Activated naive CD8-positive, alpha-beta T cell (primary cell): ENCODE results near the gene EDN2.

Source experiments
- H3K27ac Mint-ChIP-seq: one replicate; pipeline ENCODE4 v1.8.0; 2021; ENCODE audit warnings: mixed read lengths
- H3K27me3 Mint-ChIP-seq: one replicate; pipeline ENCODE4 v1.8.0; 2021; ENCODE audit warnings: mixed read lengths
- H3K36me3 Mint-ChIP-seq: one replicate; pipeline ENCODE4 v1.8.0; 2021; ENCODE audit warnings: mixed read lengths
- H3K4me1 Mint-ChIP-seq: one replicate; pipeline ENCODE4 v1.8.0; 2021; ENCODE audit warnings: low read depth, mixed read lengths
- H3K4me3 Mint-ChIP-seq: one replicate; pipeline ENCODE4 v1.8.0; 2021; ENCODE audit warnings: mild to moderate bottlenecking, mixed read lengths
- H3K9me3 Mint-ChIP-seq: one replicate; pipeline ENCODE4 v1.8.0; 2021; ENCODE audit warnings: low read depth, mixed read lengths

Gene EDN2

DNA sequence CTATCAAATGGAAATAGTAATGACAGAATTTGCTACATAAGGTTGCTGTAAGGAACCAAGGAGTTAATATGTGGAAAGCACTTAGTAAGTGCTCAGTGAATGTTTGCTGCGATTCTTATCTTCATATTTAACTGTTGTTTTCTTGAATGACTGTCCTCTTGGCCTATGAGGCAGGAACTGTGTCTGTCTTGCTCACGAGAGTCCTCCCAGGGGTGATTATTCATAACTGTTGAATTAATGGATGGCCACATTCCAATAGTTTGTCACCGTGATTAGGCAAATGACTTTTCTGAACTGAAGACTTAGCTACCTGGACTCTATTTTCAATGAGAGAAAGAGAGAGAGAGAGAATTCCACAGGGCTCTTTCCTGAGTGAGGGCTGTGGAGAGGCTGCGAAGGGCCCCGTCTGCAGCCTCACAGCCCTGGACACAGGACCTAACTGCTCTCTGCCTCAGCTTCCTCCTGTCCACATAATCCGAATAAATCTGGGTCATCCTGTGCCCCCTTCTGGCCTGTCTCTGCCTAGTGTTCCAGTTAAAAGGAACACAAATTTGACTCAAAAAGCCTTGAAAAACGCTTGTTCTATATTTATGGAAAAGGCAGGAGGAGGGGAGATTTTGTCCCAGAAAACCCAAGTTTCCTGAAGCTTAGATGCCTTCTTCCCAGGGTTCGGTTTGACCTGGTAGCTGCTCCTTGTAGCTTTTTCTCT, 8.5 kb downstream of the EDN2 start:
- no peaks in the 10 kb centered on the region for H3K27me3 Mint-ChIP-seq
- H3K27ac Mint-ChIP-seq: no peak overlapping the region
- H3K4me3 Mint-ChIP-seq: no peak overlapping the region
- no peaks in the 10 kb centered on the region for H3K9me3 Mint-ChIP-seq
- H3K4me1 Mint-ChIP-seq: no peaks in the 10 kb centered on the region
- H3K36me3 Mint-ChIP-seq: no peaks in the 10 kb centered on the region

DNA sequence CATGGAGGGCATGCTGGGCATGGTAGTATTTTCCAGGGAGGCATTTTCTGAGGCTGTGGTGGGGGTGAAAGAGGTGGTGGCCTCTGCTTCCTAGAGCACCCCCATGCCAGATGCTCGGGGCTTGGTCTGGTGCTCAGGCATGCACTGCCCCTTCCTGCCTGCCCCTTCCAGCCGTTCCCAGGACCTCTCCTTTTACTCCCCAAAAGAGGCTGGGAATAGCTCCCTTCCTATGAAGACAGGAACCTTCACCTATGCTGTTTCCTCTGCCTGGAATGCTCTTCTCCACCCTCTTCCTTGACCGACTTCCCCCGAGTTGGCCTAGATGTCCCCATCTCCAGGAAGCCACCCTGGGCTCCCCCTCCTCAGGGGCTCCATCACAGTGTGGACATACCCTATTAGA, 9.1 kb downstream of the EDN2 start:
- Mint-ChIP-seq H3K27me3 (no peaks in the 10 kb centered on the region), H3K4me1 (no peaks in the 10 kb centered on the region), H3K27ac (no peak overlapping the region), H3K36me3 (no peaks in the 10 kb centered on the region), H3K9me3 (no peaks in the 10 kb centered on the region), H3K4me3 (no peak overlapping the region)

DNA sequence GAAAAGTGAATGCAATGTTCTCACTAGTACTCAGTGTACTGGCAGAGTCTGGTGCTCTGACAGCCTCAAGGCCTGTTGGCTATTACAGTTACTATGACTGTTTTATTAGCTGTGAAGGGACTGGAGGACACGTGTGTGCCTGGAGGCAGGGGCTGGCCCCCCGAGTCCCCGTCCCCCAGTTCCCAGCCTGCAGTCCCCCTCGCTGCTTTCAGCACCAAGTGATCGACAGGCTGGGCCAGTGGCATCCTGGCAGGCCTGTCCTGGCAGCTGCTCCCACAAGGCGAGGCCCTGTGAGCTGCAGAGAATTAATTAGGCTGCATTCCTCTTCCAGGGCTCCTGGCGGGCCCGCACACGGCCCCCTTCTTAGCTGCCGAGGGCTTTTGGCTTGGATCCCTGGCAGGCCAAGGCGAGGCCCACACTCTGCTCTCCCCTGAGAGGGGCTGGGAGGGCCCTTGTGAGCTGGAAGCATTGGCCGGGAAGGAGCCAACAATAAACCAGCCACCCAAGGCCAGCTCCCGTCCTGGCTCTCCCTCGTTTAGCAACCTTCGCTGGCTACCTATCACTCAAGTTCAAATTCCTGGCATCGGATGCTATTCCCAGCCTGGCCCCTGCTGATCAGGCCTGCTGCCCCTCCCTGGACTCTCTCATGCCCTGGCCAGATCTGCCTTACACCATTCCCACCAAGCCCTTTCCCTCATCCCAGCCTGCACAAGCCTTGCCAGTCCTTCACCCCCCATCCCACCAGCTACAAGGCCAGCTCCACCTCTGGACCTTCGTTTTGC, 9.8 kb downstream of the EDN2 start:
- Mint-ChIP-seq H3K9me3 (no peaks in the 10 kb centered on the region), H3K36me3 (no peaks in the 10 kb centered on the region), H3K4me3 (no peak overlapping the region), H3K27me3 (no peaks in the 10 kb centered on the region), H3K27ac (no peak overlapping the region), H3K4me1 (no peaks in the 10 kb centered on the region)

DNA sequence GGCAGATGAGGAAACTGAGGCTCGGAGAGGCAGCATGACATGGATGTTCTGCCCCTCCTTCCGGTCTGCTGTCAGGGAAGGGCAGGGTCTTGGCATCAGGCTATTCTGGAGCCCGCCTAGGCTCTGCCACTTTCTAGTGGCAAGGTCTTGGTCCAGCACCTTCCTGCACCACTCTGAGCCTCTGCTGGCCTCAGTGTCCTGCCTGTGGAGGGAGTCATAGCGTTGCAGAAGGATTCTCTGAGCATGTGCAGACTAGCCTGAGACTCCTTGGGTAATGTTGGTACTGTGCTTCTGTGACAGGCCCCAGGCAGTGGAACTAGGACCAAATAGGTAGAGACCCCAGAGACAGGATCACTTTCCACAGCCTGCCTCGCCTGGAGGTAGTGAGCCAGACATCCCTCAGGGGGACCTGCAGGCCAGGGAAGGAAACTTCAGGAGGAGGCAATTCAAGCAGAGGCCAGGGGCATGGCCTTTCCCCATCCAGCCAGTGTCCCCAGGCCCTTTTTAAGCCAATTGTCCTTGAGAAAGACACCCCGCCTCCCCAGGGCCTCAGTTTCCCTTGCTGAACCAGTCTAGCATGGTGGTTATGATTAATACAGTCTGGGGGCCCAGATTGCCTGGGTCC, 10.6 kb downstream of the EDN2 start:
- Mint-ChIP-seq H3K27me3 (no peaks in the 10 kb centered on the region), H3K4me3 (no peak overlapping the region), H3K27ac (no peak overlapping the region), H3K9me3 (no peaks in the 10 kb centered on the region), H3K36me3 (no peaks in the 10 kb centered on the region), H3K4me1 (no peaks in the 10 kb centered on the region)

DNA sequence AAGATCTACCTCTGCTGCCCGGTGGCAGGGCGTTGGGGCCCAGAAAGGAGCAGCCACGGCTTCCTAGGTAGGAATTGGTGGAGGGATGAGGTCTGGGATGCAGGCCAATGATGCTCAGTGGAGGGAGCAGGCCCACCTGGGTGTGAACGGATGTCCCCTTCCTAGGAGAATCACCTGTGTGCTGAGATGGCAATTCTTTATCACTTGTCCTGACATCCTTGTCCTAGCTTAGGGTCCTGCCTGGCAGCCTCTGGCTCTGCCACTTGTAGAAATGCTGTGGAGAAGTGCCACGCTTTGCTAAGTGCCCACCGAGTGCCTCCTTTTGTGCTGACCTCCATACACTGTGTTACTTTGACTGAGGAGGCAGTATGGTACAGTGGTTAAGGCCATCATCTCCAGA, 12.8 kb downstream of the EDN2 start:
- Mint-ChIP-seq H3K9me3 (no peaks in the 10 kb centered on the region), H3K27ac (no peak overlapping the region), H3K4me3 (no peak overlapping the region), H3K36me3 (no peaks in the 10 kb centered on the region), H3K27me3 (no peaks in the 10 kb centered on the region), H3K4me1 (no peaks in the 10 kb centered on the region)

DNA sequence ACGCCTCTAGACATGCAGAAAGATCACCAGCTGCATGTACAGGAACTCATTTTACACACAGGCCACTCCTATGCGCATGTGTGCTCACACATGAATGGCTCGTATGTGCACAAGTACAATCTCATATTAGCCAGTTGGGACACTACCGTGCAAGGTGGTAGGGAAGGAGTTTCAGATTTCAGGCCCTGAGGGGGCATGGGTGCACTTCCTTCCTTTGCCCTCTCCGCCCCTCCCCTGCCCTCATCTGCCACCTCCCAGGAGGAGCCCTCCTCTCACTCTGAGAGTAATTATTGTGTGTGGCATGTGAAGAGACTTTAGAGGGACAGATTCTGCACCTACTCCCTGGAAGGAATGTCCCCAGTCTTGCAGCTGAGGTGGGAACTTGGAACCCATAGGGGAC, 14.8 kb downstream of the EDN2 start:
- no peak overlapping the region for H3K27ac Mint-ChIP-seq
- H3K36me3 Mint-ChIP-seq: no peaks in the 10 kb centered on the region
- H3K27me3 Mint-ChIP-seq: no peaks in the 10 kb centered on the region
- H3K4me1 Mint-ChIP-seq: no peaks in the 10 kb centered on the region
- H3K4me3 Mint-ChIP-seq: no peak overlapping the region
- H3K9me3 Mint-ChIP-seq: no peaks in the 10 kb centered on the region

DNA sequence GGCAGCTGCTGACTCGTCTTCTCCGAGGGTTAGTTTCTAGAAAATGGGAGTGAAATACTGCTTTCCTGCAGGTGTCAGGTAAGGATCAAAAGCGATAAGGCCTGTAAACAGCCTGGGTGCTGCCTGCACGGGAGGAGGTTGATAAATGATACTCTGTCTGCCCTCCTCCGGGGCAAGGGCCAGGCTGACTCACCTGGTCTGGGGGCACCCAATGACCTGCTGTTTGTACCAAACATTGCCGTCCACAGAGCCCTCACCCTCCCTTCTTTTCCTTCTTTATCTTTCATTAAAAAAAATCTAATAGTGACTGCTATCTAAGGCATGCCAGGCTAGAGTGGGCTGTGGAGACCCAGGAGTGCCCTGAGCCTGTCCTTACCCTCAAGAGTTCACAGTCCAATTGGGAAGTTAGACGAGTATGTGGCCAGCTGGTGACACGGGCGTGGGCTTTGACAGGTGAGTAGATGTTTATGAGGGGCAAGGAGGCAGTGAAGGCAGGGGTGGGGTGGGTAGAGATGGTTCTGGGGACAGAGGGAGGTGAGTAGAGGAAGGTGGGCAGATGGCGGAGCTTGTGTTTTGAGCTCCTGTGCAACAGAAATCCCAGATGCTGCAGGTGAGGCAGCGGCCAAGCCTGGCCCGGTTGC, 16.2 kb downstream of the EDN2 start:
- Mint-ChIP-seq H3K9me3 (no peaks in the 10 kb centered on the region), H3K27me3 (no peaks in the 10 kb centered on the region), H3K4me1 (no peaks in the 10 kb centered on the region), H3K4me3 (no peak overlapping the region), H3K36me3 (no peaks in the 10 kb centered on the region), H3K27ac (no peak overlapping the region)

DNA sequence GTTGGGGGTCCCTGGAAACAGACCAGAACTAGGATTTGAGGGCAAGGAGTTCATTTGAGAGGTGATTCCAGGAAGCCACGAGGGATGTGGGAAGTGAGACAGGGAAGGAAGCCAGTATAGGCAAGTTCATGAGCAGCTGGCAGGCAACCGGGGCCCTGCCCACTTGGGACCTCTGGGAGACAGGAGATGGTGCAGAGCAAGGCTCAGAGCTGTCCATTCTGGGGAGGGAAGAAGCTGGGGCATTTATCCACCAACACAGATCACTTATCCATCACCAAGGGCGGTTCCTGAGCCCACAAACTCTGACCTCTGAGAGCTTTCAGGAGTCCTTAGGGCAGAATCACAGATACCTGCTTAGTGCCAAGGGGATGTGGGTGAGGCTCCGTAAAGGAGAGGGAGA, 16.8 kb downstream of the EDN2 start:
- Mint-ChIP-seq H3K4me3 (no peak overlapping the region), H3K27ac (no peak overlapping the region), H3K36me3 (no peaks in the 10 kb centered on the region), H3K27me3 (no peaks in the 10 kb centered on the region), H3K4me1 (no peaks in the 10 kb centered on the region), H3K9me3 (no peaks in the 10 kb centered on the region)

DNA sequence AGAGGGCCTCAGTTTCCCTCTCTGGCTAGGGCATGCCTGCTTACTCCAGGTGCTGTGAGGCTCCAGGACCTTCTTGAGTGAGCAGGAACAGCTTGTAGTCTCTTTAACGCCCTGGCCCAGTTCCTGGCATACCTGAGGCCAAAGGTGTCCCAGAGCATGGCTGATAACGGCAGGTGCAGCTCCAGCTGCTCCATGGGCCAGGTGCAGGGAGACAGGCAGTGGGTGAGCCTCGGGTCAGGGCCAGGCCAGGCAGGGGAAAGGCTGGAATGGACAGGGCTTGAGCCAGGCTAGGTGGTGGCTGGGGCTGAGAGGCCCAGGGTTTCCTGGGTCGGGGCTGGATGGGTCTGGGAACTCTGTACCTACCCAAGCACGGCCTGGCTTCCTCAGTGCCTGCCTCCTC, 18.3 kb downstream of the EDN2 start:
- no peaks in the 10 kb centered on the region for H3K9me3 Mint-ChIP-seq
- no peak overlapping the region for H3K27ac Mint-ChIP-seq
- H3K4me3 Mint-ChIP-seq: no peak overlapping the region
- H3K36me3 Mint-ChIP-seq: no peaks in the 10 kb centered on the region
- no peaks in the 10 kb centered on the region for H3K27me3 Mint-ChIP-seq
- H3K4me1 Mint-ChIP-seq: no peaks in the 10 kb centered on the region

DNA sequence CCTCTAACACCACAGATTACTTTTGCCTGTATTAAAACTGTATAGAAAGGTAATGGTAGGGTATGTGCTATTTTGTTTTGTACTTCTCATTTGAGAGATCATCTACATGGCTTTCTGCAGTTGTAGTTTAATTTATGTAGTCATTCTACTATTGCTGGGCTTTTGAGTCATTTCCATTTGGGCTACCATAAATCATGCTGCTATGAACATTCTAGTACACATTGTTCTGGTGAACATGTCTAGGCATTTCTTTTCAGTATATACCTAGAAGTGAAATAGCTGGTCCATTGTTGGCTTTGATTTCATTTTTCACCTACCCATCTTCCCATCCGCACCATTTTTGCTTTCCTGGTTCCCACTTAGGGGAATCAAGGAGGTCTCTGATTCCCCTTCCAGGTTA, 18.7 kb downstream of the EDN2 start:
- H3K4me1 Mint-ChIP-seq: no peaks in the 10 kb centered on the region
- H3K36me3 Mint-ChIP-seq: no peaks in the 10 kb centered on the region
- H3K4me3 Mint-ChIP-seq: no peak overlapping the region
- H3K9me3 Mint-ChIP-seq: no peaks in the 10 kb centered on the region
- no peaks in the 10 kb centered on the region for H3K27me3 Mint-ChIP-seq
- no peak overlapping the region for H3K27ac Mint-ChIP-seq

DNA sequence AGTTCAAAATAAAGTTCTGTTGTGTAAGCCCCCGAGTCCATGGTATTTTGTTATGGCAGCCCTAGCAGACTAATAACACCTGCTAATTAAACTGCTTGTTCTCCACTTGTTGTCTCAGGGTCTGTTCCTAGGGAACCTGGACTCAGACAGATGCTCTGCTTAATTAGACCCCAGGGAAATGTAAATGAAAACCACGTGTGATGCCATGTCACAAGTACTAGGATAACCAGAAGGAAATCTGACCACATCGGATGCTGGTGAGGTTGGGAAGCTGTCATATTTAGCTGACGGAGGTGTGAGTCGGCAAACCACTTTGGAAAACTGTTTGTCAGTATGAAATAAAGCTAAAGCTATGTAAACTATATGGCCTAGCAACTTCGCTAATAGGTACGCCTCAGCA, 19.6 kb downstream of the EDN2 start:
- H3K27me3 Mint-ChIP-seq: no peaks in the 10 kb centered on the region
- H3K9me3 Mint-ChIP-seq: no peaks in the 10 kb centered on the region
- H3K4me3 Mint-ChIP-seq: no peak overlapping the region
- no peaks in the 10 kb centered on the region for H3K4me1 Mint-ChIP-seq
- H3K27ac Mint-ChIP-seq: no peak overlapping the region
- no peaks in the 10 kb centered on the region for H3K36me3 Mint-ChIP-seq

DNA sequence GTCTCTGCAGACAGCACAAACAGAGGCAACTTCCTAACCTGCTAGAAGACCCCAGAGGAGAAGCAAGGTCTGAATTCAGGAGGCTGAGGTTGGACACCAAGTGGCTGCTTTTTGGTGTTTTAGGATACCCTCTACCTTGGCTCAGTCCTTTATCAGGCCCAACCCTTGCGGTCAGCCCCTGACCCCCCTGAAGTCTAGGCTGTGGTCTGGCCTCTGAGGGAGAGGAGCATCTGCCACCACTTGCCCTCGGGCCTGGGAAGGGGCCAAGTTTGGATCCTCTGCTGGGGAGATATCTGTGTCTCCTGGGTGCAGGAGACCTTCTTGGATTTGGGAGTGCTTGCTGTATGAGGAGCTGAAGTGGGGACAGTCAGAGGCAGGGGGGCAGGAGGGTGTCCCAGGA, 21.0 kb downstream of the EDN2 start:
- H3K27ac Mint-ChIP-seq: no peak overlapping the region
- no peaks in the 10 kb centered on the region for H3K36me3 Mint-ChIP-seq
- no peaks in the 10 kb centered on the region for H3K4me1 Mint-ChIP-seq
- H3K27me3 Mint-ChIP-seq: no peaks in the 10 kb centered on the region
- H3K9me3 Mint-ChIP-seq: no peaks in the 10 kb centered on the region
- H3K4me3 Mint-ChIP-seq: no peak overlapping the region

DNA sequence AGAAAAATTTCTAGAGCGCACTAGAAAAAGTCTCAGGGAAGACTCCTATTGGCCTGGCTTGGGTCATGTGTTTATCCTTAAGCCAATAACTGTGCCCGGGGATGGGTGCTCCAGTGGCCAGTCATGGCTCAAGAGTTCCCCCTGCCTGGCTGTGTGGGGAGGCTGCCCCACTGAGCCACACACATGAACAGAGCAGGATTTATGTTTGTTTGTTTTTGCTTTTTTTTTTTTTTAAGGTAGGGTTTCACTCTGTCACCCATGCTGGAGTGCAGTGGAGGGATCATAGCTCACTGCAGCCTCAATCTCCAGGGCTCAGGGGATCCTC, 21.8 kb downstream of the EDN2 start:
- no peaks in the 10 kb centered on the region for H3K36me3 Mint-ChIP-seq
- no peaks in the 10 kb centered on the region for H3K27me3 Mint-ChIP-seq
- no peak overlapping the region for H3K27ac Mint-ChIP-seq
- H3K4me3 Mint-ChIP-seq: no peak overlapping the region
- H3K9me3 Mint-ChIP-seq: no peaks in the 10 kb centered on the region
- H3K4me1 Mint-ChIP-seq: no peaks in the 10 kb centered on the region

DNA sequence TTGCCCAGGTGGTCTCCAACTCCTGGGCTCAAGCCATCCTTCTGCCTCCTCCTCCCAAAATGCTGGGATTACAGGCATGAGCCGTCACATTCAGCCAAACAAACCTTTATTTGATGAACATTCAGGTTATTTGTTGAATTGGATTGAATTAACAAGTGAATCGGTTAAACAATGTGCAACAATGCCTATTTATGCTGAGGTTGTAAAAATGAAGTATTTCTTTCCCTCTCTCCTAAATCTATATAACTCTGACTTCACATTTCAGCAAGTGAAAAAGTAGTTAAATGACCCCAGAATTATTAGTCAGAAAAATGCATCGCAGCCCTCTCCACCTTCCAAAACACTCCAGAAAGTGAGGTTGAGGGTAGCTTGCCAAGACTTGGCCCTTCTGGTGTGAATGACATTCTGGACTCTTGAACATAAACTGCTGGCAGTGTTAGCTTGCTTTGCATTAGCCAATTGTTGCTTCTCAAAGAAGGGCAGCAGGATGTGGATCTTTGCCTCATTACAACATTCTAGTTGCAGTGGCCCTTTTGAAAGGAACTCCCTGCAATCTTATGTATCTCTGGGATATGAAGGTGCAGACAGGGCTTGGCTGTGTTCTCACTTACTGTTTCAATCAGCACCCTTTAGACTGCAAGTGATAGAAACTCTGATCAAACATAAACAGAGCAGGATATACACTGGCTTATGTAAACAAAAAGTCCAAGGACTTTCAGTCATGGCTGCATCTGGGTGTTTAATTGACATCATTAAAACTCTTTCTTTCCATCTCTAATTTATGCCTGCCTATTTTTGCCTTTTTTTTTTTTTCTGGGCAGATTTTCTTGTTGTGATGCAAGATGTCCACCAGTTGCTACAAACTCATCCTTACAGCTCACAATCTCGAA, 22.4 kb downstream of the EDN2 start:
- no peak overlapping the region for H3K4me3 Mint-ChIP-seq
- no peaks in the 10 kb centered on the region for H3K36me3 Mint-ChIP-seq
- H3K27me3 Mint-ChIP-seq: no peaks in the 10 kb centered on the region
- H3K27ac Mint-ChIP-seq: no peak overlapping the region
- no peaks in the 10 kb centered on the region for H3K9me3 Mint-ChIP-seq
- H3K4me1 Mint-ChIP-seq: no peaks in the 10 kb centered on the region
